ENCODE data around the gene OR13J1.

OR13J1 gene

GRCh38 chr9:35826071-35826701 is 44.0 kb downstream of the OR13J1 start:
- H3K27ac ChIP-seq (replicated peaks): no peak overlapping the region
- H3K27me3 ChIP-seq (ENCODE audit: insufficient read depth, poor library complexity, severe bottlenecking): no peaks in the 10 kb centered on the region
- TF ChIP-seq POLR2AphosphoS5 (IDR thresholded peaks at IDR 0.05; ENCODE audit: low read depth) (no peak), GABPA (IDR thresholded peaks at IDR 0.05; ENCODE audit: low read depth) (no peak), CTCF (IDR thresholded peaks at IDR 0.05; ENCODE audit: insufficient read depth, low read length) (peak; percentile 53)
- H3K4me3 ChIP-seq (replicated peaks; ENCODE audit: insufficient read depth, low read length): no peak overlapping the region
- DNase-seq (ENCODE audit: low read depth in 1 of 2, low spot score in 1 of 2): peak; percentile 31 to 49

- no peak overlapping the region for H3K27ac ChIP-seq (replicated peaks)
- TF ChIP-seq GABPA (IDR thresholded peaks at IDR 0.05; ENCODE audit: low read depth) (no peak), CTCF (IDR thresholded peaks at IDR 0.05; ENCODE audit: insufficient read depth, low read length) (no peak), REST (IDR thresholded peaks at IDR 0.05; ENCODE audit: insufficient replicate concordance, low read depth) (no peak), POLR2AphosphoS5 (IDR thresholded peaks at IDR 0.05; ENCODE audit: low read depth) (no peak), SPI1 (IDR thresholded peaks at IDR 0.05; ENCODE audit: borderline replicate concordance, low read depth) (no peak)
- H3K27me3 ChIP-seq (ENCODE audit: insufficient read depth, poor library complexity, severe bottlenecking): no peaks in the 10 kb centered on the region
- H3K4me3 ChIP-seq (replicated peaks; ENCODE audit: insufficient read depth, low read length): no peak overlapping the region
- no peak for DNase-seq (ENCODE audit: low read depth in 1 of 2, low spot score in 1 of 2)
These were observed 47.3 kb downstream of the OR13J1 start for GRCh38 chr9:35822926-35823325.

- H3K27me3 ChIP-seq (ENCODE audit: insufficient read depth, poor library complexity, severe bottlenecking): no peaks in the 10 kb centered on the region
- no peak overlapping the region for H3K27ac ChIP-seq (replicated peaks)
- no peak for DNase-seq (ENCODE audit: low read depth in 1 of 2, low spot score in 1 of 2)
- H3K4me3 ChIP-seq (replicated peaks; ENCODE audit: insufficient read depth, low read length): no peak overlapping the region
- TF ChIP-seq GABPA (IDR thresholded peaks at IDR 0.05; ENCODE audit: low read depth) (no peak), POLR2AphosphoS5 (IDR thresholded peaks at IDR 0.05; ENCODE audit: low read depth) (no peak)
These were observed 50.1 kb downstream of the OR13J1 start for GRCh38 chr9:35820076-35820475.

All from HL-60 (cell line).